Left lung (tissue), 10 donors: ENCODE data around the gene ALDH4A1. TPM values are rescaled to one million over a fixed set of nuclear protein-coding genes. Genes with fewer than 3 reads are reported as not detected.
"Not testable (repeated sequence)": the region's sequence is repeated elsewhere in the genome, so short reads cannot be mapped to it uniquely, and the experiment has no call there.

ENCODE experiments used
- ATAC-seq: fragments of 200-7000 bp; cut with Tn5 transposase; one replicate; pipeline ENCODE4 v1.9.1; 2020; ENCODE audit warnings: moderate library complexity
- DNase-seq, 4 donors: peaks; one replicate each; pipeline ENCODE4 v3.0.0-alpha.2; 2013 to 2020
- H3K27ac ChIP-seq, 2 donors: fragments of 200-600 bp; sonication (generic) in 1 of 2; one replicate each; pipeline versions ENCODE4 v1.5.0 to v1.8.0; 2020 to 2021
- H3K27me3 ChIP-seq, 2 donors: fragments of 200-600 bp; sonication (generic) in 1 of 2; one replicate each; pipeline versions ENCODE4 v1.5.0 to v1.8.0; 2020 to 2021
- H3K36me3 ChIP-seq, 2 donors: fragments of 200-600 bp; sonication (generic) in 1 of 2; one replicate each; pipeline versions ENCODE4 v1.5.0 to v1.8.0; 2020 to 2021
- H3K4me1 ChIP-seq, 2 donors: fragments of 200-600 bp; one replicate each; pipeline ENCODE4 v1.8.0; 2021
- H3K4me3 ChIP-seq, 2 donors: fragments of 200-600 bp; sonication (generic) in 1 of 2; one replicate each; pipeline versions ENCODE4 v1.5.0 to v1.8.0; 2020 to 2021; ENCODE audit warnings: mild to moderate bottlenecking in 1 of 2
- H3K9me3 ChIP-seq, 2 donors: fragments of 200-600 bp; sonication (generic) in 1 of 2; one replicate each; pipeline versions ENCODE4 v1.5.0 to v1.8.0; 2020 to 2021
- intact Hi-C, 2 donors: fragments of 100-400 bp; cut with DNase I; formaldehyde crosslinking; loops; one replicate each; pipeline versions ENCODE4 v1.11.2 to v1.14.2; 2022
- polyA plus RNA-seq, 6 donors: library from polyadenylated mRNA; unstranded; fragments of 120-200 nt; gene quantifications; one replicate each; pipeline ENCODE4 v1.2.1, GENCODE V29; 2013; ENCODE audit not compliant: insufficient read length in 6 of 6
- total RNA-seq, 2 donors: library from RNA; stranded (reverse); fragmentation: NEBNext Ultra II Directional; extraction: Animal tissue kit (Norgen Biotek cat#: 25700); gene quantifications; one replicate each; pipeline ENCODE4 v1.2.1, GENCODE V29; 2021
- TF ChIP-seq, protein P1 (sequence below), 2 donors: fragments of 200-600 bp; sonication (generic) in 1 of 2; IDR thresholded peaks; one replicate each; pipeline versions ENCODE4 v1.5.0 to v1.8.0; 2021; ENCODE audit warnings: antibody characterized with exemption in 2 of 2
- donor health status: DM: no; HTN: yes; CAD: no.
- donor health status: DM: no; HTN: no; CAD: no.

Gene ALDH4A1
- total and polyA plus RNA-seq, 8 donors: 11.3 to 21.1 (median 19.4) TPM

- no peaks in the 10 kb centered on the region for H3K27me3 ChIP-seq
- H3K4me1 ChIP-seq: peaks cover 4 to 28% of the 10 kb centered on the region in 2 donors
- H3K27ac ChIP-seq: no peak overlapping the region
- DNase-seq: peak in 2 of 4 donors; percentile 52 to 74
- TF ChIP-seq, protein P1, sequence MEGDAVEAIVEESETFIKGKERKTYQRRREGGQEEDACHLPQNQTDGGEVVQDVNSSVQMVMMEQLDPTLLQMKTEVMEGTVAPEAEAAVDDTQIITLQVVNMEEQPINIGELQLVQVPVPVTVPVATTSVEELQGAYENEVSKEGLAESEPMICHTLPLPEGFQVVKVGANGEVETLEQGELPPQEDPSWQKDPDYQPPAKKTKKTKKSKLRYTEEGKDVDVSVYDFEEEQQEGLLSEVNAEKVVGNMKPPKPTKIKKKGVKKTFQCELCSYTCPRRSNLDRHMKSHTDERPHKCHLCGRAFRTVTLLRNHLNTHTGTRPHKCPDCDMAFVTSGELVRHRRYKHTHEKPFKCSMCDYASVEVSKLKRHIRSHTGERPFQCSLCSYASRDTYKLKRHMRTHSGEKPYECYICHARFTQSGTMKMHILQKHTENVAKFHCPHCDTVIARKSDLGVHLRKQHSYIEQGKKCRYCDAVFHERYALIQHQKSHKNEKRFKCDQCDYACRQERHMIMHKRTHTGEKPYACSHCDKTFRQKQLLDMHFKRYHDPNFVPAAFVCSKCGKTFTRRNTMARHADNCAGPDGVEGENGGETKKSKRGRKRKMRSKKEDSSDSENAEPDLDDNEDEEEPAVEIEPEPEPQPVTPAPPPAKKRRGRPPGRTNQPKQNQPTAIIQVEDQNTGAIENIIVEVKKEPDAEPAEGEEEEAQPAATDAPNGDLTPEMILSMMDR (IDR thresholded peaks at IDR 0.05): no peak
- peaks cover 0 to 9% of the 10 kb centered on the region in 2 donors for H3K36me3 ChIP-seq
- intact Hi-C loops: no loop called here
- ATAC-seq: no peak
- no peak overlapping the region for H3K4me3 ChIP-seq
- no peaks in the 10 kb centered on the region for H3K9me3 ChIP-seq
Measured at GRCh38 chr1:18900303-18900841, 2.0 kb downstream of the ALDH4A1 start.

DNA sequence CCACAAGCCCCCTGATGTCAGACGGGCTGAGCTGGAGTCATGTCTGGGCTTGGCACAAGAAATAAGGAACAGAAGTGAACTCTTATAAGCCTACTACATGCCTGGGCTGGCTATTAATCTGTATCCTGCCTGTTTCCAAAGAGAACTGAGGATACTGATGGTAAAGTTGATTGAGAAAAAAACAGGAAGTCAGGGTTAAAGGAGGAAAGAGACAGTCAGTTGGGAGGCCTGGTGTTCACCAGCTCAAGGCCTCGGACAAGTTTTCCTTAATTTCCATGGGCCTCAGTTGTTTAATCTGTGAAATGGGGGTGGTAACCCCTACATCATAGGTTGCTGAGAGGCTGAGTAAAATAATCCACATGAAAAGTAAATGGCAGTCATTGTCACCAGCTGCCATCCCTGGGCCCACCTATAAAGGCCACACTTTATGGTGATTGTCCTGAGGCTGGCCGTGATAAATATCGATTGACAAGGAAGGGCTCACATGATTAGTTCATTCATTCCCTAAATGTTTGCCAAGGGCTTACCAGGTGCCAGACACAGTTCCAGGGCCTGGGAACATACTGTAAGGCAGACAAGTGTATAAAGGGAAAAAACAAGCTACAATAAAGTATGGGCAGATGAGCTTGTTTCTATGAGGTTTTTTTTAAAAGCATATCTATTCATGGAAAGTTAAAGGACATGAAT is 2.8 kb downstream of the ALDH4A1 start:
- Histone ChIP-seq H3K9me3 (no peaks in the 10 kb centered on the region), H3K27me3 (no peaks in the 10 kb centered on the region), H3K27ac (no peak overlapping the region), H3K4me3 (no peak overlapping the region), H3K36me3 (peaks cover 0 to 12% of the 10 kb centered on the region in 2 donors), H3K4me1 (peaks cover 4 to 28% of the 10 kb centered on the region in 2 donors)
- intact Hi-C loops: no loop called here
- ATAC-seq (no peak), DNase-seq (no peak)
- TF ChIP-seq, protein P1 (IDR thresholded peaks at IDR 0.05): no peak

GRCh38 chr1:18898567-18898966 is 3.8 kb downstream of the ALDH4A1 start:
- Histone ChIP-seq H3K36me3 (peaks cover 0 to 12% of the 10 kb centered on the region in 2 donors), H3K4me1 (peaks cover 4 to 26% of the 10 kb centered on the region in 2 donors), H3K27ac (no peak overlapping the region), H3K27me3 (no peaks in the 10 kb centered on the region), H3K9me3 (no peaks in the 10 kb centered on the region), H3K4me3 (no peak overlapping the region)
- intact Hi-C loops: no loop called here
- no peak for DNase-seq
- ATAC-seq: no peak
- TF ChIP-seq, protein P1 (IDR thresholded peaks at IDR 0.05): no peak

DNA sequence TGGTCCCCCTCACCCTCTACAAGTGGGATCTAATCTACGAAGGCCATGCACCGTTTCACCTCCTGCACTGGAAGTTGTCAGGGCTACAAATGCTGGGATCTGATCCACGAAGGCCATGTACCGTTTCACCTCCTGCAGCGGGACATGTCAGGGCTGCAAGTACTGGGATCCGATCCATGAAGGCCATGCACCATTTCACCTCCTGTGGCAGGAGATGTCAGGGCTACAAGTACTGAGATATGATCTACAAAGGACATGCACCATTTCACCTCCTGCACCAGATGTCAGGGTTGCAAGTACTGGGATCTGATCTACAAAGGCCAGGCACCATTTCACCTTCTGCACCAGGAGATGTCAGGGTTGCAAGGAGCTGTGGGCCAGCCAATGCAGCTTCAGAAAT is 7.0 kb downstream of the ALDH4A1 start:
- Histone ChIP-seq H3K27ac (no peak overlapping the region), H3K9me3 (no peaks in the 10 kb centered on the region), H3K27me3 (no peaks in the 10 kb centered on the region), H3K36me3 (peaks cover 0 to 12% of the 10 kb centered on the region in 2 donors), H3K4me3 (no peak overlapping the region), H3K4me1 (peaks cover 0 to 1% of the 10 kb centered on the region in 2 donors)
- DNase-seq: no peak
- TF ChIP-seq, protein P1 (IDR thresholded peaks at IDR 0.05): no peak
- ATAC-seq: no peak
- intact Hi-C loops: no loop called here

- Histone ChIP-seq H3K4me3 (no peak overlapping the region), H3K27me3 (no peaks in the 10 kb centered on the region), H3K27ac (no peak overlapping the region), H3K4me1 (no peaks in the 10 kb centered on the region), H3K36me3 (peaks cover 0 to 22% of the 10 kb centered on the region in 2 donors), H3K9me3 (no peaks in the 10 kb centered on the region)
- DNase-seq (no peak), ATAC-seq (no peak)
- intact Hi-C loops: no loop called here
- TF ChIP-seq, protein P1 (IDR thresholded peaks at IDR 0.05): no peak
Measured at GRCh38 chr1:18893120-18893519, 9.2 kb downstream of the ALDH4A1 start.

DNA sequence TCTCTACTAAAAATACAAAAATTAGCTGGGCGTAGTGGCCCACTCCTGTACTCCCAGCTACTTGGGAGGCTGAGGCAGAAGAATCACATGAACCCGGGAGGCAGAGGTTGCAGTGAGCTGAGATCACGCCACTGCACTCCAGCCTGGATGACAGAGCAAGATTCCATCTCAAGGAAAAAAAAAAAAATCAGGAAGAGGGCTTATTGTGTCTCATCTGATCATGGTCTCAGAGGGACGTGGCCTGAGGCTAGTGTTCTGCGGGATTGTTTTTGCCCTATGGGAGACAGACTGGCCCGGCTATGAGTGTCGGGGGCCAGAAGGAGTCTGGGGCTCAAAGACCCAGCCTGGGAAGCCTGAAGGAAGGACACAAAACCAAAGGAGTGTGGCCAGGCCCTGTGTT is 10.5 kb downstream of the ALDH4A1 start:
- H3K27ac ChIP-seq, intact Hi-C loops, H3K27me3 ChIP-seq, H3K9me3 ChIP-seq, DNase-seq, H3K4me1 ChIP-seq, H3K4me3 ChIP-seq, ATAC-seq: not testable (repeated sequence)
- H3K36me3 ChIP-seq: peaks cover 0 to 17% of the 10 kb centered on the region in 2 donors
